HCT116 (cell line): ENCODE results near the gene FAT1.

Experiments
- POLR2AphosphoS5 ChIP-seq: IDR thresholded peaks from 2 replicates; pipeline ENCODE4 v1.6.1; 2011; ENCODE audit warnings: mild to moderate bottlenecking, low read depth, low read length, moderate library complexity
- TF ChIP-seq, protein P1 (sequence below), 3 experiments: fragments of 200-600 bp in 1 of 3; sonication (generic) in 1 of 3; IDR thresholded peaks in 2 of 3; conservative IDR thresholded peaks in 1 of 3; 2 replicates each; pipeline ENCODE4 v1.5.1; 2012 to 2017; ENCODE audit warnings: low read depth in 2 of 3, low read length in 2 of 3, antibody characterized with exemption in 1 of 3, borderline replicate concordance in 1 of 3, control low read depth in 1 of 3, mild to moderate bottlenecking in 1 of 3, mixed read lengths in 1 of 3, mixed run types in 1 of 3, moderate library complexity in 1 of 3; ENCODE audit not compliant: insufficient read depth in 1 of 3

- TF ChIP-seq, protein P1, sequence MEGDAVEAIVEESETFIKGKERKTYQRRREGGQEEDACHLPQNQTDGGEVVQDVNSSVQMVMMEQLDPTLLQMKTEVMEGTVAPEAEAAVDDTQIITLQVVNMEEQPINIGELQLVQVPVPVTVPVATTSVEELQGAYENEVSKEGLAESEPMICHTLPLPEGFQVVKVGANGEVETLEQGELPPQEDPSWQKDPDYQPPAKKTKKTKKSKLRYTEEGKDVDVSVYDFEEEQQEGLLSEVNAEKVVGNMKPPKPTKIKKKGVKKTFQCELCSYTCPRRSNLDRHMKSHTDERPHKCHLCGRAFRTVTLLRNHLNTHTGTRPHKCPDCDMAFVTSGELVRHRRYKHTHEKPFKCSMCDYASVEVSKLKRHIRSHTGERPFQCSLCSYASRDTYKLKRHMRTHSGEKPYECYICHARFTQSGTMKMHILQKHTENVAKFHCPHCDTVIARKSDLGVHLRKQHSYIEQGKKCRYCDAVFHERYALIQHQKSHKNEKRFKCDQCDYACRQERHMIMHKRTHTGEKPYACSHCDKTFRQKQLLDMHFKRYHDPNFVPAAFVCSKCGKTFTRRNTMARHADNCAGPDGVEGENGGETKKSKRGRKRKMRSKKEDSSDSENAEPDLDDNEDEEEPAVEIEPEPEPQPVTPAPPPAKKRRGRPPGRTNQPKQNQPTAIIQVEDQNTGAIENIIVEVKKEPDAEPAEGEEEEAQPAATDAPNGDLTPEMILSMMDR (IDR thresholded peaks at IDR 0.05 in 2 of 3, conservative IDR thresholded peaks at IDR 0.05 in 1 of 3; ENCODE audit: borderline replicate concordance in 1 of 3, insufficient read depth in 1 of 3, low read depth in 2 of 3, low read length in 2 of 3): no peak
- no peak for TF ChIP-seq POLR2AphosphoS5
Observed at GRCh38 chr4:186762361-186762760, 38.7 kb upstream of the FAT1 start.
